OCI-LY7 (cell line): Measurements from ENCODE around the gene CCIN. TPM values are rescaled to one million over a fixed set of nuclear protein-coding genes. Genes with fewer than 3 reads are reported as not detected.

Experiments
- BruUV-seq: library from RNA; stranded (reverse); fragments of 400-500 nt; replicated peaks from 2 replicates; lab custom pipeline; 2021; lab: Mats Ljungman, UMichigan
- CTCF ChIA-PET: fragments of 300-600 bp; sonication (Branson Sonifier 250); formaldehyde crosslinking; loops from one replicate; lab custom pipeline; 2022; ENCODE audit warnings: antibody characterized with exemption; ENCODE audit not compliant: unreplicated experiment; lab: Charles Lee
- POLR2A ChIA-PET: fragments of 300-600 bp; sonication (Branson Sonifier 250); formaldehyde crosslinking; loops from one replicate; lab custom pipeline; 2022; ENCODE audit warnings: antibody characterized with exemption; lab: Charles Lee
- DNase-seq: peaks from one replicate; pipeline ENCODE4 v3.0.0-alpha.2; 2015; ENCODE audit warnings: low spot score
- H2AFZ ChIP-seq: fragments of 200-600 bp; sonication (generic), shearing (Covaris generic); 2 replicates; pipeline ENCODE4 v1.6.1; 2014; ENCODE audit warnings: mild to moderate bottlenecking, antibody characterized with exemption, low read length, moderate library complexity
- H3K27ac ChIP-seq: fragments of 200-600 bp; sonication (generic); 2 replicates; pipeline ENCODE4 v1.5.1; 2014; ENCODE audit warnings: mixed run types, low read depth, mild to moderate bottlenecking, moderate library complexity, low read length, inconsistent platforms; ENCODE audit not compliant: poor library complexity, severe bottlenecking
- H3K36me3 ChIP-seq: fragments of 200-600 bp; sonication (generic); 2 replicates; pipeline ENCODE4 v1.6.1; 2014; ENCODE audit warnings: mild to moderate bottlenecking, antibody characterized with exemption, low read length, moderate library complexity, mixed read lengths; ENCODE audit not compliant: insufficient read depth
- H3K4me1 ChIP-seq: fragments of 200-600 bp; sonication (generic); 2 replicates; pipeline ENCODE4 v1.5.1; 2014; ENCODE audit warnings: mild to moderate bottlenecking, low read length; ENCODE audit not compliant: insufficient read depth, poor library complexity, severe bottlenecking
- H3K4me2 ChIP-seq: fragments of 200-600 bp; sonication (generic); 2 replicates; pipeline ENCODE4 v1.6.1; 2014; ENCODE audit warnings: mild to moderate bottlenecking, low read length
- H3K4me3 ChIP-seq: fragments of 200-600 bp; sonication (generic); 2 replicates; pipeline ENCODE4 v1.5.1; 2014; ENCODE audit warnings: mild to moderate bottlenecking, low read depth, low read length; ENCODE audit not compliant: poor library complexity, severe bottlenecking
- H3K79me2 ChIP-seq: fragments of 200-600 bp; sonication (generic); 2 replicates; pipeline ENCODE4 v1.6.1; 2016; ENCODE audit warnings: low read depth, mild to moderate bottlenecking, low read length, moderate library complexity, mixed read lengths; ENCODE audit not compliant: insufficient read depth
- H3K9me2 ChIP-seq: fragments of 200-600 bp; sonication (generic); 2 replicates; pipeline ENCODE4 v1.6.1; 2016; ENCODE audit warnings: mild to moderate bottlenecking, low read length, mixed read lengths; ENCODE audit not compliant: insufficient read depth
- H3K9me3 ChIP-seq: fragments of 200-600 bp; sonication (generic); 2 replicates; pipeline ENCODE4 v1.6.1; 2014; ENCODE audit warnings: mild to moderate bottlenecking, mixed run types, low read length, mixed read lengths
- H4K20me1 ChIP-seq: fragments of 200-600 bp; sonication (generic); 2 replicates; pipeline ENCODE4 v1.6.1; 2014; ENCODE audit warnings: mild to moderate bottlenecking, antibody characterized with exemption, low read length, moderate library complexity, mixed read lengths; ENCODE audit not compliant: insufficient read depth
- EZH2phosphoT487 ChIP-seq: fragments of 200-600 bp; sonication (generic); IDR thresholded peaks from 2 replicates; pipeline ENCODE4 v1.6.1; 2018; ENCODE audit warnings: low read depth, borderline replicate concordance, mild to moderate bottlenecking, mixed run types, antibody characterized with exemption, low read length, moderate library complexity, mixed read lengths
- intact Hi-C: fragments of 100-400 bp; cut with micrococcal nuclease; formaldehyde crosslinking; loops from one replicate; pipeline ENCODE4 v1.10.0; 2022; ENCODE audit not compliant: unreplicated experiment
- total RNA-seq, 2 experiments: library from RNA; depleted of rRNA in 1 of 2; stranded (reverse); fragments of >200 nt in 1 of 2; shearing (Covaris generic) in 1 of 2; gene quantifications; 2 replicates each; pipeline ENCODE4 v1.2.3, GENCODE V29; 2014 to 2022
- TF ChIP-seq, protein P1 (sequence below): fragments of 200-600 bp; sonication (generic); conservative IDR thresholded peaks from 2 replicates; pipeline ENCODE4 v1.5.1; 2014; ENCODE audit warnings: mild to moderate bottlenecking, antibody characterized with exemption, low read length, moderate library complexity, mixed read lengths

The CCIN gene
- total RNA-seq, 2 experiments from 2014 or later, result not detected

GRCh38 chr9:36144309-36145232 lies 24.6 kb upstream of the CCIN start:
- CTCF ChIA-PET, result interaction anchor here (1.4 kb wide), 1 partner anchor 10 kb away, joined by 6 read pairs; no protein-coding TSS in a partner anchor
- no TSS peak for BruUV-seq

DNA sequence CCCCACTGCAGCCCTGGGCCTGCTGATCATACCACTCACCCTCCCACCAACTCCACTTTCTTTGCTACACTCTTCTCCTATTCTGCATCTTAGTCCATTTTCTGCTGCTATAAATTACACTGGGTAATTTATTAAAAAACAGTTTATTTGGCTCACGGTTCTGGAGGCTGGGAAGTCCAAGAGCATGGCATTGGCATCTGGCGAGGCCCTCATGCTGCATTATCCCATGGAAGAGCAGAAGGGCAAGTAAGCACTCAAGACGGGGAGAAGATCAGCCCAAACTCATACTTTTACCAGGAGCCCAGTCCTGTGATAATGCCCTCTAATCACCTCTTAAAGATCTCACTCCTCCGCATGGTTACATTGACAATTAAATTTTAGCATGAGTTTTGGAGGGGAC lies 23.2 kb upstream of the CCIN start:
- Histone ChIP-seq H3K4me2 (no peak overlapping the region), H3K9me3 (peaks cover 12% of the 10 kb centered on the region; the same call in 1 of the 2 replicates), H3K4me1 (peaks cover 18% of the 10 kb centered on the region), H3K9me2 (no peaks in the 10 kb centered on the region), H4K20me1 (no peaks in the 10 kb centered on the region), H3K27ac (no peak overlapping the region), H3K79me2 (no peaks in the 10 kb centered on the region), H3K36me3 (no peaks in the 10 kb centered on the region), H2AFZ (no peak overlapping the region), H3K4me3 (no peak overlapping the region)
- no TSS peak for BruUV-seq
- TF ChIP-seq, protein P1, sequence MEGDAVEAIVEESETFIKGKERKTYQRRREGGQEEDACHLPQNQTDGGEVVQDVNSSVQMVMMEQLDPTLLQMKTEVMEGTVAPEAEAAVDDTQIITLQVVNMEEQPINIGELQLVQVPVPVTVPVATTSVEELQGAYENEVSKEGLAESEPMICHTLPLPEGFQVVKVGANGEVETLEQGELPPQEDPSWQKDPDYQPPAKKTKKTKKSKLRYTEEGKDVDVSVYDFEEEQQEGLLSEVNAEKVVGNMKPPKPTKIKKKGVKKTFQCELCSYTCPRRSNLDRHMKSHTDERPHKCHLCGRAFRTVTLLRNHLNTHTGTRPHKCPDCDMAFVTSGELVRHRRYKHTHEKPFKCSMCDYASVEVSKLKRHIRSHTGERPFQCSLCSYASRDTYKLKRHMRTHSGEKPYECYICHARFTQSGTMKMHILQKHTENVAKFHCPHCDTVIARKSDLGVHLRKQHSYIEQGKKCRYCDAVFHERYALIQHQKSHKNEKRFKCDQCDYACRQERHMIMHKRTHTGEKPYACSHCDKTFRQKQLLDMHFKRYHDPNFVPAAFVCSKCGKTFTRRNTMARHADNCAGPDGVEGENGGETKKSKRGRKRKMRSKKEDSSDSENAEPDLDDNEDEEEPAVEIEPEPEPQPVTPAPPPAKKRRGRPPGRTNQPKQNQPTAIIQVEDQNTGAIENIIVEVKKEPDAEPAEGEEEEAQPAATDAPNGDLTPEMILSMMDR, result no peak
- no peak for TF ChIP-seq EZH2phosphoT487
- ChIA-PET CTCF (no interaction called here), POLR2A (no interaction called here)
- DNase-seq, result no peak
- intact Hi-C loops, result no loop called here

More at GRCh38 chr9:36144309-36145232, 24.6 kb upstream of the CCIN start:
- no peak overlapping the region for H3K4me3 ChIP-seq
- H3K9me2 ChIP-seq, result no peaks in the 10 kb centered on the region
- H4K20me1 ChIP-seq, result no peaks in the 10 kb centered on the region
- H3K4me1 ChIP-seq, result peaks cover 20% of the 10 kb centered on the region
- no peak for DNase-seq
- H3K27ac ChIP-seq, result no peak overlapping the region
- no peak overlapping the region for H2AFZ ChIP-seq
- no peaks in the 10 kb centered on the region for H3K79me2 ChIP-seq
- no peaks in the 10 kb centered on the region for H3K36me3 ChIP-seq
- H3K4me2 ChIP-seq, result no peak overlapping the region
- peaks cover 12% of the 10 kb centered on the region; the same call in 1 of the 2 replicates for H3K9me3 ChIP-seq
- intact Hi-C loops, result no loop called here
- POLR2A ChIA-PET, result interaction anchor here (0.5 to 1.5 kb wide), 4 partner anchors 8 to 1321 kb away, joined by 3 to 9 read pairs (median 4); partner anchors contain the start of gene CLTA
- TF ChIP-seq, protein P1, result no peak

DNA sequence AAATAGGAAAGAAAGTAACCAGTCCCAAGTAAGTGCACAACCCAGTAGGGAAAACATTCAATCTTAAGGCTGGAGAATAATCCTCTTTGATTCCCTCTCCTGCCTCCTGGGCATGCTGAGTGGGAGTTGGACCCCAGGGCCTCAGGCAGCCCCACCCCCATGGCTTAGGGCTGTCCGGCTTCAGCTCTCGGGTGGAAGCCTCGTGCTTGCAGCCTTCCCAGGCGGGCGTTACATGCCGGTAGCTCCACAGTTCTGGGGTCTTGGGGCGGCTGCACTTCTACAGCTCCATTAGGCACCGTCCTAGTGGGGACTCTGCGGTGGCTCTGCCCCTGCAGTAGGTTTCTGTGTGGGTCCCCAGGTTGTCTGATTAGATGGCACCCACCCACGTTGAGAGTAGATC lies 22.5 kb upstream of the CCIN start:
- H3K36me3 ChIP-seq, result no peaks in the 10 kb centered on the region
- ChIA-PET POLR2A (interaction anchor here (1.2 kb wide), 1 partner anchor 38 kb away, joined by 3 read pairs; no protein-coding TSS in a partner anchor), CTCF (no interaction called here)
- H3K79me2 ChIP-seq, result no peaks in the 10 kb centered on the region
- intact Hi-C loops, result no loop called here
- H2AFZ ChIP-seq, result no peak overlapping the region
- no peak for DNase-seq
- no TSS peak for BruUV-seq
- TF ChIP-seq, protein P1, result no peak
- TF ChIP-seq EZH2phosphoT487, result no peak
- H3K4me2 ChIP-seq, result no peak overlapping the region
- peaks cover 25% of the 10 kb centered on the region for H3K4me1 ChIP-seq
- no peaks in the 10 kb centered on the region for H4K20me1 ChIP-seq
- peaks cover 12% of the 10 kb centered on the region; the same call in 1 of the 2 replicates for H3K9me3 ChIP-seq
- no peak overlapping the region for H3K27ac ChIP-seq
- H3K4me3 ChIP-seq, result no peak overlapping the region
- H3K9me2 ChIP-seq, result no peaks in the 10 kb centered on the region
